ENCODE data around the gene DCLRE1A. TPM values are rescaled to one million over a fixed set of nuclear protein-coding genes. Genes with fewer than 3 reads are reported as not detected.

The DCLRE1A gene
- total RNA-seq, 1 donor from 2014 or later = 7.1 TPM

GRCh38 chr10:113808168-113808567, 45.7 kb downstream of the DCLRE1A start:
- ATAC-seq (no peak), DNase-seq (no peak)
- H3K27ac ChIP-seq = no peak overlapping the region
- TF ChIP-seq CTCF (IDR thresholded peaks at IDR 0.05) = no peak
- intact Hi-C loops (cut with DNase I) = no loop called here
- no peaks in the 10 kb centered on the region for H3K9me3 ChIP-seq
- no peaks in the 10 kb centered on the region for H3K36me3 ChIP-seq
- H3K4me3 ChIP-seq = no peak overlapping the region
- H3K4me1 ChIP-seq = no peaks in the 10 kb centered on the region
- H3K27me3 ChIP-seq (ENCODE audit: low read depth) = no peaks in the 10 kb centered on the region

DNA sequence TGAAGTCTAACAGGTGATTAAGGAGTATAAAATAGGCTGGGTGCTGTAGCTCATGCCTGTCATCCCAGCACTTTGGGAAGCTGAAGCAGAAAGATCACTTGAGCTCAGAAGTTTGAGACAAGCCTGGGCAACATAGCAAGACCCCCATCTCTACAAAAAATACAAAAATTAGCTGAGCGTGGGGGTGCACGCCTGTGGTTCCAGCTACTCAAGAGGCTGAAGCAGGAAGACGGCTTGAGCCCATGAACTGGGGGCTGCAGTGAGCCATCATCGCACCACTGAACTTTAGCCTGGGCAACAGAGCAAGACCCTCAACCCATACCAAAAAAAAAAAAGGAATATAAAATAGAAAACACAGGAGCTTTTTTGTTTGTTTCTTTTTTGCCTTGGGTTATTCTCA, 47.4 kb downstream of the DCLRE1A start:
- H3K36me3 ChIP-seq = no peaks in the 10 kb centered on the region
- intact Hi-C loops (cut with DNase I) = no loop called here
- H3K4me1 ChIP-seq = no peaks in the 10 kb centered on the region
- DNase-seq (no peak), ATAC-seq (no peak)
- no peak overlapping the region for H3K27ac ChIP-seq
- H3K27me3 ChIP-seq (ENCODE audit: low read depth) = no peaks in the 10 kb centered on the region
- H3K9me3 ChIP-seq = no peaks in the 10 kb centered on the region
- no peak for TF ChIP-seq CTCF (IDR thresholded peaks at IDR 0.05)
- no peak overlapping the region for H3K4me3 ChIP-seq

DNA sequence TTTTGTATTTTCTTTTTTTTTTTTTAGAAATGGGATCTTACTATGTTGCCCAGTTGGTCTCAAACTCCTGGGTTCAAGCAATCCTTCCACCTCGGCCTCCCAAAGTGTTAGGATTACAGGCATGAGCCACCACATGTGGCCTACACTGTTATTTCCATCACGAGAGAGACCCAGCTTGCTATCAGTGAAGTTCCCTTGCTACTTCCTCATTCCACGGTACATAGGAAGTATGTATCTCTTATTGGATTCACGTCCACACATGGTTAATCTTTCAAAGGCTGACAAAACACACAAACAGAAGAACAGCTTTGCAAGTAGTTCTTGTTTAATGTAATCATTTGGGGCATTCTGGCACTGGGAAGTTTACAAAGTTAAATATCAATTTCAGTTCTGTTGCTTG, 50.9 kb downstream of the DCLRE1A start:
- intact Hi-C loops (cut with DNase I) = no loop called here
- no peak overlapping the region for H3K4me3 ChIP-seq
- no peaks in the 10 kb centered on the region for H3K27me3 ChIP-seq (ENCODE audit: low read depth)
- no peaks in the 10 kb centered on the region for H3K9me3 ChIP-seq
- DNase-seq (no peak), ATAC-seq (no peak)
- no peaks in the 10 kb centered on the region for H3K4me1 ChIP-seq
- H3K27ac ChIP-seq = no peak overlapping the region
- no peak for TF ChIP-seq CTCF (IDR thresholded peaks at IDR 0.05)
- H3K36me3 ChIP-seq = no peaks in the 10 kb centered on the region

DNA sequence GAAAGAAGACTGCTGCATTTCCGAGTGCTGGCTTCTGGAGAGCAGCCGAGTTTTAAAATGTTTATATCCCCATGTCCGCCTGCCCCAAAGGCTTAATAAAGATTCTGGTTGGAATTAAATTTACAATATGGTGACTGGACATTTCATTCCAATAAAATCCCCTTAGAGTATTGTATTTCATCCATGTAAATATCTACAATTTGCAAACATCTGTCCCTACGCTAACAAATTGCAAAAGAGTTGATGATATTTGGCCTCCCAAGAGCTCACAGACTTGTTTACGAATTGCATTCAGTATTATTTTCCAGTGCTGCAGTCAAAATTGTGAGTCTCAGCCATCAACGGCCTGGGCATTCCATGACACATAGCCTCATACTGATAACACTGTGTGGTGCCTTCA, 52.3 kb downstream of the DCLRE1A start:
- intact Hi-C loops (cut with DNase I) = no loop called here
- Histone ChIP-seq H3K27me3 (ENCODE audit: low read depth) (no peaks in the 10 kb centered on the region), H3K9me3 (no peaks in the 10 kb centered on the region), H3K27ac (no peak overlapping the region), H3K36me3 (no peaks in the 10 kb centered on the region), H3K4me3 (no peak overlapping the region), H3K4me1 (no peaks in the 10 kb centered on the region)
- ATAC-seq = no peak
- no peak for TF ChIP-seq CTCF (IDR thresholded peaks at IDR 0.05)
- DNase-seq = no peak

DNA sequence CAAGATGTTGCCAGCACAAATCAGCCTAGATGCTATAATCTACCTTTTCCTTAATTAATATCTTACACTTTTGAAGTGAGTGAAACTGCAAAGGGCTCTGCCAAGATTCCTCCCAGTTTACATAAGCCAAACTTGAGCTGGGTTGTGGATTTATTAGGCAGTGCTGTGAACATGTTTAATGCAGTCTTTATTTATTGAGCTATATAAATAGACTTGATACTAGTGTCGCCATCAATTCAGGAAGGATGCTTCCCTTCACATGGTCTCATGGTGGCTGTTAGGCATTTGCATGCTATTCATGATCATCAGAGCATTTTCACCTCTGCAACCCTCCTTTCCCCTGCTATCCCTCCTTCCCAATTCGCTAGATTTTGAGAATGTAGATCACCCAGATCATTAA, 62.2 kb downstream of the DCLRE1A start:
- intact Hi-C loops (cut with DNase I) = no loop called here
- no peaks in the 10 kb centered on the region for H3K9me3 ChIP-seq
- no peaks in the 10 kb centered on the region for H3K27me3 ChIP-seq (ENCODE audit: low read depth)
- H3K36me3 ChIP-seq = no peaks in the 10 kb centered on the region
- no peak overlapping the region for H3K4me3 ChIP-seq
- H3K27ac ChIP-seq = no peak overlapping the region
- TF ChIP-seq CTCF (IDR thresholded peaks at IDR 0.05) = no peak
- DNase-seq (no peak), ATAC-seq (no peak)
- H3K4me1 ChIP-seq = no peaks in the 10 kb centered on the region

DNA sequence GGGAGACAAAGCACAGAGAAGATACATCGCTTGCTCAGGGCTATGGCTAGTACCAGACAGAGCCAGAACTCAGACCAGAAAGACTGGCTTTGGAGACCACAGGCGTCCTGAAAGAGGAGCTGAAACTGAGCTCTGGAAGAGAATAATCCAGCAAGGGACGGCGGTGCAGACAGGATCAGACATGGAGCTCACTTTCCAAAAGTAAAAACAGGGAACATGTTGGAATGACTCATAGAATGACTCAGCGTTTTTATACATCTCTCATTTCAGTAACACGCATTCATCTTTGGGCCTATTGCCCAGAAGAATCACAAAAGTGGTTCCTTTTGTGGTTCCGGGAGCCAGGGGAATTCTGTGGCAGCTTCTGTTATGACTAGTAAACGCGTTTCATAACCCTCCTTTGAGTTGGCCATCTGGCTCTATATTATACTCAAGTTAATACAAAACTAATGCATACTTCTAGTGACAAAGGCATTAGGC, 65.2 kb downstream of the DCLRE1A start:
- DNase-seq (no peak), ATAC-seq (peak in 1 of 2 donors; percentile 37)
- intact Hi-C loops (cut with DNase I) = no loop called here
- Histone ChIP-seq H3K27me3 (ENCODE audit: low read depth) (no peaks in the 10 kb centered on the region), H3K27ac (no peak overlapping the region), H3K36me3 (no peaks in the 10 kb centered on the region), H3K9me3 (no peaks in the 10 kb centered on the region), H3K4me1 (no peaks in the 10 kb centered on the region), H3K4me3 (no peak overlapping the region)
- no peak for TF ChIP-seq CTCF (IDR thresholded peaks at IDR 0.05)
